ENCODE data around the gene PTPRN2. TPM values are rescaled to one million over a fixed set of nuclear protein-coding genes. Genes with fewer than 3 reads are reported as not detected.

The PTPRN2 gene
- total RNA-seq, 1 donor from 2014 or later = 15.4 TPM

GRCh38 chr7:158325530-158326381 lies 261.9 kb downstream of the PTPRN2 start:
- H3K27ac Mint-ChIP-seq = peak overlapping the region; percentile 51
- TF ChIP-seq CTCF (conservative IDR thresholded peaks at IDR 0.05) = peak; percentile 83
- peaks cover 3% of the 10 kb centered on the region for H3K27me3 Mint-ChIP-seq
- DNase-seq (ENCODE audit: extremely low spot score, unreplicated experiment) = peak; percentile 78
- peaks cover 10% of the 10 kb centered on the region for H3K4me1 Mint-ChIP-seq (ENCODE audit: unreplicated experiment)
- H3K4me3 Mint-ChIP-seq = peak overlapping the region; percentile 52
- no peaks in the 10 kb centered on the region for H3K36me3 Mint-ChIP-seq
- H3K9me3 Mint-ChIP-seq = no peaks in the 10 kb centered on the region

- H3K9me3 Mint-ChIP-seq = no peaks in the 10 kb centered on the region
- peaks cover 10% of the 10 kb centered on the region for H3K4me1 Mint-ChIP-seq (ENCODE audit: unreplicated experiment)
- peaks cover 3% of the 10 kb centered on the region for H3K27me3 Mint-ChIP-seq
- DNase-seq (ENCODE audit: extremely low spot score, unreplicated experiment) = no peak
- H3K4me3 Mint-ChIP-seq = no peak overlapping the region
- no peak for TF ChIP-seq CTCF (conservative IDR thresholded peaks at IDR 0.05)
- no peaks in the 10 kb centered on the region for H3K36me3 Mint-ChIP-seq
- H3K27ac Mint-ChIP-seq = no peak overlapping the region
These were observed 262.9 kb downstream of the PTPRN2 start for GRCh38 chr7:158324397-158325360.

- peaks cover 3% of the 10 kb centered on the region for H3K27me3 Mint-ChIP-seq
- no peak for DNase-seq (ENCODE audit: extremely low spot score, unreplicated experiment)
- H3K36me3 Mint-ChIP-seq = no peaks in the 10 kb centered on the region
- H3K4me1 Mint-ChIP-seq (ENCODE audit: unreplicated experiment) = peaks cover 10% of the 10 kb centered on the region
- H3K27ac Mint-ChIP-seq = no peak overlapping the region
- no peak overlapping the region for H3K4me3 Mint-ChIP-seq
- H3K9me3 Mint-ChIP-seq = no peaks in the 10 kb centered on the region
- no peak for TF ChIP-seq CTCF (conservative IDR thresholded peaks at IDR 0.05)
These were observed 263.8 kb downstream of the PTPRN2 start for GRCh38 chr7:158323741-158324396.

GRCh38 chr7:158322616-158323530 lies 264.8 kb downstream of the PTPRN2 start:
- Mint-ChIP-seq H3K4me1 (ENCODE audit: unreplicated experiment) (peaks cover 10% of the 10 kb centered on the region), H3K36me3 (no peaks in the 10 kb centered on the region), H3K27me3 (peaks cover 3% of the 10 kb centered on the region), H3K9me3 (no peaks in the 10 kb centered on the region), H3K4me3 (no peak overlapping the region), H3K27ac (no peak overlapping the region)
- TF ChIP-seq CTCF (conservative IDR thresholded peaks at IDR 0.05) = no peak
- DNase-seq (ENCODE audit: extremely low spot score, unreplicated experiment) = no peak

All from type B pancreatic cell (in vitro differentiated cells).